Activated CD4-positive, alpha-beta T cell treated with anti-CD3 and anti-CD28 coated beads, Interleukin-2, amount 50 U/mL, for 24 hours (primary cell): ENCODE data around the gene CSF2.
"Not testable (repeated sequence)": the region's sequence is repeated elsewhere in the genome, so short reads cannot be mapped to it uniquely, and the experiment has no call there.

Source experiments
- DNase-seq, 2 donors: peaks; one replicate each; pipeline ENCODE4 v3.0.0-alpha.2; 2020; ENCODE audit warnings: low read depth in 1 of 2, low spot score in 1 of 2

The CSF2 gene

DNA sequence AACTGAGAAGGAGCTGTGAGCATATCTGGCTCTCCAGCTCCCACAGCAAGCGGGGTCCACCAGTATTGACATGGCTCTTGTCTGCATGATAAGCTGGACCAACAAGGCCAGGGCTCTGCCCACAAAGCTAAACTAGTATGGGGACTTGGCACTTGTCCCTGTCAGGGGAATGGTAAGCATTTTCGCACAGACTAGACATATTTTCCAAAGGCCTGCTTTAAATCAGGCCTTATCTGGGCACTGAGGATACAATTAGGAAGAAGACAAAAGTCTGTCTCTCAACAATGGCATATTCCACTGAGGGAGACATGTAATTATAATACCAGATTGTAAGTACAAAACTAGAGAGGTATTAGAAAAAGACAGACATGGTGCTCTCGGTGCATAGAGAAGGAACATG is 32.1 kb downstream of the CSF2 start:
- no peak for DNase-seq

GRCh38 chr5:132108495-132108894 is 34.9 kb downstream of the CSF2 start:
- DNase-seq: not testable (repeated sequence)

GRCh38 chr5:132108957-132109356 is 35.4 kb downstream of the CSF2 start:
- DNase-seq: not testable (repeated sequence)

- DNase-seq: no peak
Measured at GRCh38 chr5:132109494-132110053, 36.0 kb downstream of the CSF2 start.

GRCh38 chr5:132110195-132110594 is 36.6 kb downstream of the CSF2 start:
- DNase-seq: no peak

- no peak for DNase-seq
Measured at GRCh38 chr5:132110930-132111329, 37.3 kb downstream of the CSF2 start.

DNA sequence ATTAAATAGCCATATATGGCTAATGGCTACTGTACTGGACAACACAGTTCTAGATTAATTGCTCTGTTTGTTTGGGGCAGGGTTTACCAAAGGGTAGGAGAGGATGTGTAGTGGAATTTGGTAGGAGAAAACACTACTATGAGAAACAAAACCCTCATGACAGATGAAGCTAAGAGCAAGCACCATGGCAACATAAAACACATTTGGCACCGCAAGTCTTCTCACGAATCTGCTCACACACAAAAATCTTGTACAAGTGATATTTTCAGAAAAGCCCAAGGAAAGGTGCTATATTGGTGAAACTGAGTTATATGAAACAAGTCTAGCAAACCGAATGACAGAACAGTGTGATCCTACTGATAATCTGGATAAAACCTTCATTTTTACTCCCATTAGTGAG is 38.5 kb downstream of the CSF2 start:
- no peak for DNase-seq

DNA sequence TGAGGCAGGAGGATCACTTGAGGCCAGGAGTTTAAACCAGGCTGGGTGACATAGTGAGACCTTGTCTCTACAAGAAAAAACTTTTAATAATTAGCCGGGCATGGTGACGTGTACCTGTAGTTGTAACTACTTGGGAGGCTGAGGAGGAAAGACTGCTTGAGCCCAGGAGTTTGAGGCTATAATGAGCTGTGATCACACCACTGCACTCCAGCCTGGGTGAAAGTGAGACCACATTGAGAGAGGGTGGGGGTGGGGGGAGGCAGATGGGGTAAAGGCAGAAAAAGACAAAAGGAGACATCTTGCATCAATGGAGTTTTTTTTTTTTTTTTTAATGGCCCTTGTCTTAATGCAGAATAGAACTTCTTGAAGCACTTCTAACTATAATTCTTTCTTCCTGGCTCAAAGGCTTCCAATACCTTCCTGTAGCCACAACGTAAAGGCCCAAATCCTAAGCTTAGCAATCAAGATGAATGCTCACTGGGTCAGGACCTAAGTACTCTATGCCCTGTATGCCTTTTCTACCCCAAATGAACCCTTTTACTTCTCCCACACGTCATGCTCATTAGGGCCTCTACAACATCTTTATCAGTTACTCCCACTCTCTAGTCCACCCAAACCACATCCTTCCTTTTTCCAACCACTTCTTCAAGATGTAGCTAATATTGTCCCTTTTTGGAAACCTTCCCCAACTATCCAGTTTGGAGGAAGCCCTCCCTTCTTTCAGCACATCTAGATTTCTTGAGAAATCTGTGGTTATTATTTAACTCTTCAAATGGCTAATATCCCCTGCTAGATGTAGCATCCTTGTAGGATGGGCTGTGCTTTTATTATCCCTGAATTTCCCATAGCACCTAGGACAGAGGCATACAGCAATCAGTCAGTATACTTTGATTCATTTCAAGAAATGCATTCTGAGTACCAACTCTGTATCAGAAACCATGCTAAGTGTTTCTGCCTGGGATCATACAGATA is 40.8 kb downstream of the CSF2 start:
- DNase-seq: no peak

- no peak for DNase-seq
Measured at GRCh38 chr5:132115375-132115774, 41.8 kb downstream of the CSF2 start.

DNA sequence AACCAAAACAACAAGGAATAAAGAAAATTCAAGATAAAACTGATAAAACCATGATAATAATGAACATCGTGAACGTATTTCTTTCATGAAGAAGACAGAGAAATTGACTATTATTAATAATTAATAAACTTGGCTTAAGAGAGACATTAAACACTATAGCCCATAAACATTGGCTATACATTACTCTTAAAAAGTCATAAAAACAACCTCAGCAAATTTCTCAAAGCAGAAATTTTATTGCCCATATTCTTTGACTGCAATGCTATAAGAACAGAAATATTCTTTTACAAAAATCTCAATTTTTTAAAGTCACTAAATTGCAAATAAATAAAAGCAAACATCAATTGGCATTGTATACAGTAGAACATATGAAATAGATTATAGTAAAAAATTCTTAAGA is 42.5 kb downstream of the CSF2 start:
- no peak for DNase-seq

DNA sequence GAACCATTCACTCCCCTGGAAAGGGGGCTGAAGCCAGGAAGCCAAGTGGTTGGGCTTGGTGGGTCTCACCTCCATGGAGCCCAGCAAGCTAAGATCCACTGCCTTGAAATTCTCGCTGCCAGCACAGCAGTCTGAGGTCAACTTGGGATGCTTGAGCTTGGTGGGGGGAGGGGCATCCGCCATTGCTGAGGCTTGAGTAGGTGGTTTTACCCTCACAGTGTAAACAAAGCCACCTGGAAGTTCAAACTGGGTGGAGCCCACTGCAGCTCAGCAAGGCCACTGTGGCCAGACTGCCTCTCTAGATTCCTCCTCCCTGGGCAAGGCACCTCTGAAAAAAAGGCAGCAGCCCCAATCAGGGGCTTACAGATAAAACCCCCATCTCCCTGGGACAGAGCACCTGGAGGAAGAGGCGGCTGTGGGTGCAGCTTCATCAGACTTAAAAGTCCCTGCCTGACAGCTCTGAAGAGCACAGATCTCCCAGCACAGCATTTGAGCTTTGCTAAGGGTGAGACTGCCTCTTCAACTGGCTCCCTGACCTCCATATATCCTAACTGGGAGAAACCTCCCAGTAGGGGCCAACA is 43.4 kb downstream of the CSF2 start:
- not testable (repeated sequence) for DNase-seq

- DNase-seq: not testable (repeated sequence)
Measured at GRCh38 chr5:132120717-132121116, 47.1 kb downstream of the CSF2 start.

GRCh38 chr5:132122971-132123370 is 49.4 kb downstream of the CSF2 start:
- not testable (repeated sequence) for DNase-seq

- DNase-seq: not testable (repeated sequence)
Measured at GRCh38 chr5:132123578-132123977, 50.0 kb downstream of the CSF2 start.
